ENCODE measurements around the gene TECR.

DNA sequence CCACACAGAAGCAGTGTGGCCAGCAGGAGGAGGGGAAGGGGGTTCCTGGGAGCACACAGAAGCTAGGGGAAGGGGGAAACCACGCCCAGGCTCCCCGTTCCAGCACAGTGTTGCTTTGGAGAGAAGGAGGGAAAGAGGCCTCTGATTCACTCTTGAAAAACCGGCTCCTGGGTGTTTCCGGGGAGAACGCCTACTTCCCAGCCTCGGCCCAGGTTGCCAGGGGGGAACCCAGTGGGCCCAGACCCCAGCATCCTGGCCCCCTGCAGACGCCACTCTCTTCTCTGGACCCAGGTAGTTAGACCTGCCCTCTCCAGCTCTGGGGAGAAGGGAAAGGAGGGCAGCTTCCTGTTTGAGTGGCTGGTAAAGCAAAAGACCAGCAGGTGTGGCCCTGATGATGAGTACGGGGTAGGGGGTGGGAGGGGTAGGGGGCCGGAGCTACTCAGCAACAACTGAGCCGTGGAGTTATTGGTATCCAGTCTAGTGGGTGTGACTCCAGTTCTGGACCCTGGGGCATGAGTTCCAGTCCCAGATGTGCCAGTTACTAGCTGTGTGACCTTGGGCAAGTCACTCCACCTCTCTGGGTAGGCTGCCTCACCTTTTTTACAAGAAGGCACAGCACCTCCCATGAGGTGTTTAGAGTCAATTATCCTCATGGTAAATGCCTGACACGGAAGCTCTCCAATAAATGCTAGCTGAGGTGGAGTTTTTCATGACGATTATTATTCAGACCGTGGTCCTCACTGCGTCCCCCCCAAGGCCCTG, 34.3 kb upstream of the TECR start:
- TF ChIP-seq, protein P1, sequence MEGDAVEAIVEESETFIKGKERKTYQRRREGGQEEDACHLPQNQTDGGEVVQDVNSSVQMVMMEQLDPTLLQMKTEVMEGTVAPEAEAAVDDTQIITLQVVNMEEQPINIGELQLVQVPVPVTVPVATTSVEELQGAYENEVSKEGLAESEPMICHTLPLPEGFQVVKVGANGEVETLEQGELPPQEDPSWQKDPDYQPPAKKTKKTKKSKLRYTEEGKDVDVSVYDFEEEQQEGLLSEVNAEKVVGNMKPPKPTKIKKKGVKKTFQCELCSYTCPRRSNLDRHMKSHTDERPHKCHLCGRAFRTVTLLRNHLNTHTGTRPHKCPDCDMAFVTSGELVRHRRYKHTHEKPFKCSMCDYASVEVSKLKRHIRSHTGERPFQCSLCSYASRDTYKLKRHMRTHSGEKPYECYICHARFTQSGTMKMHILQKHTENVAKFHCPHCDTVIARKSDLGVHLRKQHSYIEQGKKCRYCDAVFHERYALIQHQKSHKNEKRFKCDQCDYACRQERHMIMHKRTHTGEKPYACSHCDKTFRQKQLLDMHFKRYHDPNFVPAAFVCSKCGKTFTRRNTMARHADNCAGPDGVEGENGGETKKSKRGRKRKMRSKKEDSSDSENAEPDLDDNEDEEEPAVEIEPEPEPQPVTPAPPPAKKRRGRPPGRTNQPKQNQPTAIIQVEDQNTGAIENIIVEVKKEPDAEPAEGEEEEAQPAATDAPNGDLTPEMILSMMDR (IDR thresholded peaks at IDR 0.05): no peak
- TF ChIP-seq POLR2A (IDR thresholded peaks at IDR 0.05): no peak
- no peak for TF ChIP-seq EP300 (IDR thresholded peaks at IDR 0.05)

Measured in tibial nerve (tissue), 4 donors.